NCI-H187 treated with DMSO at 0.1 percent for 48 hours (cell line): Measurements from ENCODE around the gene EPHA6.
"Not testable (repeated sequence)": the region's sequence is repeated elsewhere in the genome, so short reads cannot be mapped to it uniquely, and the experiment has no call there.

ENCODE experiments used
- DNase-seq: peaks from one replicate; lab custom pipeline; 2025; lab: John Stamatoyannopoulos, UW

Gene EPHA6

GRCh38 chr3:96915445-96915844, 101.1 kb downstream of the EPHA6 start:
- DNase-seq = no peak

DNA sequence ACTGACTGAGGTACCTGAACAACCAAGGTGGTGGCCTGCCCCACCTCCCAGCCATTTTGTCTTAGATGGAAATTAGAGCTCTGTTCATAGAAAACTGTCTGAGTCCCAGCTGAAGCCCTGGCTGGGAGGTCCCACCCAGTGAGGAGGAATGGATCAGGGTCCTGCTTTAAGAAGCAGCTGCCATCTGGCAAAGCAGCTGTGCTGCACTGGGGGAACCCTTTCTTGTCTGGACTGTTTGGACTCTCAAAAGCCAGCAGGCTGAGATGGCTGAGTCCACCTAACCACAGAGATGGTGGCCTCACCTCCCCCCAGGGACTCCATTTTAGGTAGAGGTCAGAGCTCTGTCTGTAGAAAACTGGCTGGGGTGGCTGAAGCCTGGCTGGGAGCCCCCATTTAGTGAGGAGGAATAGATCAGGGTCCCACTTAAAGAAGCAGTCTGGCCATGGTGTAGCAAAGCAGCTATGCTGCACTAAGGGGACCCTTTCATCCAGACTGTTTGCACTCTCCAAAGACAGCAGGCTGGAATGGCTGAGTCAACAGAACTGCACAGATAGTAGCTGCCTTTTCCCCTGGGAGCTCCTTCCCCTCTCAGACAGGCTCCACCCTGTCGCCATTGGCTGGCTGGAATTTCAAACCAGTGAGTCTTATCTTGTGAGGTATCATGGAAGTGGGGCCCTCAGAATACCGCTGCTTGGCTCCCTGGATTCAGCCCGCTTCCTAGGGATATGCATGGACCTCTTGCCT, 116.9 kb downstream of the EPHA6 start:
- no peak for DNase-seq

DNA sequence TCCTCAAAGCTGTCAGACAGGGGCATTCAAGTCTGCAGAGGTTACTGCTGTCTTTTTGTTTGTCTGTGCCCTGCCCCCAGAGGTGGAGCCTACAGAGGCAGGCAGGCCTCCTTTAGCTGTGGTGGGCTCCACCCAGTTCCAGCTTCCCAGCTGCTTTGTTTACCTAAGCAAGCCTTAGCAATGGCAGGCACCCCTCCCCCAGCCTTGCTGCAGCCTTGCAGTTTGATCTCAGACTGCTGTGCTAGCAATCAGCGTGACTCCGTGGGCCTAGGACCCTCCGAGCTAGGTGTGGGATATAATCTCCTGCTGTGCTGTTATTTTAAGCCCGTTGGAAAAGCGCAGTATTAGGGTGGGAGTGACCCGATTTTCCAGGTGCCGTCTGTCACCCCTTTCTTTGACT, 127.7 kb downstream of the EPHA6 start:
- DNase-seq = not testable (repeated sequence)

- DNase-seq = no peak
Observed at GRCh38 chr3:96958856-96959255, 144.5 kb downstream of the EPHA6 start.

DNA sequence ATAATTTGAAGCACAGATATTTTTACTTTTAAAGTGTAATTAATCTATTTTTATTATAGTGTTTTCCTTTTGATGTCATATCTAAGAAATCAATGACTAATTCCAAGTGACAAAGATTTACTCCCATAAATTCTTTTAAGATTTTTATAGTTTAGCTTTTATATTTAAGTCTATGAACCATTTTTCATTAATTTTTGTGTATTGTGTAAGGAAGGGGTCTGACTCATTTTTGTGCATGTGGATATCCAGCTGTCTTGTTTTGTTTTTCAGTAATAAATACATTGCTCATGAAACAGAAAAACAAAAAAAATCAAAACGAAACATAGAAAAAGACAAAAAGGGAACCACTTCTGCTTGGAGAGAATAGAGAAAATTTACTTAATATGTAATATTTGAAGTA, 145.1 kb downstream of the EPHA6 start:
- DNase-seq = no peak

- DNase-seq = no peak
Observed at GRCh38 chr3:96959901-96960641, 145.7 kb downstream of the EPHA6 start.

DNA sequence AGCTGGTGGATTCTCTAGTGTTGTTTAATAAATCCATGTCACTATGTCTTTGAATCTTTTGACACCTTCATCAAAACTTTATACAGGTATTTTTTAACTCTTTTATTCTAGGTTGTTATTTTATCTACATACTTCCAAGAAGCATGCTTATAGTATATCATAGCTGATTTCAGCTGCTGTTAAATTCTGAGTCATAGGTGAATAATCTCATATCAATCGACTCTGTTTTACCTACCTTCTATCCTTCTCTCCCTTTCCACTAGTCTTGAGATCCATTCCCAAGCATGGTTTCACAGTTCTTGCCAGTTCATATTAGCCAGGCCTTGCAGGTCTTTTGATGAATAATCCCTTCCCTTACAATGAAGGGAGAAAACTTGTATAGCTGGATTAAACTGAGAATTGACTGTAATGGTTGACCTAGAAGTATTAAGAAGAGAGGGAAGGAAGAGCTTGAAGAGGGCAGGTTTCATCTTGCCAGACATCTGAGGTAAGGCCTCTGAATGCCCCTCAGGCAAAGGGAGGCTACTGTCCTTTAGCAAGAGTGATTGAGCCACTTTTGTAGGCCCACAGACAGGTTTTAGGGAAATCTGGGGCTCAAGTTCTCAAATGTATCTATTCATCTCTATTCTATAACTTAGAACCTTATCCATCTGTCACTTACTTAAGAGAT, 146.4 kb downstream of the EPHA6 start:
- no peak for DNase-seq

GRCh38 chr3:96961576-96961975, 147.2 kb downstream of the EPHA6 start:
- no peak for DNase-seq

GRCh38 chr3:96966181-96966929, 152.0 kb downstream of the EPHA6 start:
- DNase-seq = no peak

- DNase-seq = no peak
Observed at GRCh38 chr3:96970211-96970610, 155.8 kb downstream of the EPHA6 start.

DNA sequence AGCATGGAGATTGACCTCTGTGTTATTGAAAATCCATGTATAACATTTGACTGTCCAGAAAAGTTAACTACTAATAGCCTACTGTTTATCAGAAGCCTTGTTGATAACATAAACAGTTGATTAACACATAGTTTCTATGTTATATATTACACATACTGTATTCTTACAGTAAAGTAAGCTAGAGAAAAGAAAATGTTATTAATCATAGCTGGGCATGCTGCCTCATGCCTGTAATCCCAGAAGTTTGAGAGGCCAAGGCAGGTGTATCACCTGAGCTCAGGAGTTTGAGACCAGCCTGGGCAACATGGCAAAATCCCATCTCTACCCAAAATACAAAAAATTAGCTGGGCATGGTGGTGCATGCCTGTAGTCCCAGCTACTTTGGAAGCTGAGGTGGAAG, 163.3 kb downstream of the EPHA6 start:
- DNase-seq = no peak

DNA sequence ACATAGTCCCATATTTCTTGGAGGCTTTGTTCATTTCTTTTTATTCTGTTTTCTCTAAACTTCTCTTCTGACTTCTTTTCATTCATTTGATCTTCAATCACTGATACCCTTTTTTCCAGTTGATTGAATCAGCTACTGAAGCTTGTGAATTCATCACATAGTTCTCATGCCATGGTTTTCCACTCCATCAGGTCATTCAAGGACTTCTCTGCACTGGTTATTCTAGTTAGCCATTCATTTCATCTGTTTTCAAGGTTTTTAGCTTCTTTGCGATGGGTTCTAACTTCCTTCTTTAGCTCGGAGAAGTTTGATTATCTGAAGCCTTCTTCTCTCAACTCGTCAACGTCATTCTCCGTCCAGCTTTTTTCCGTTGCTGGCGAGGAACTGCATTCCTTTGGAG, 169.3 kb downstream of the EPHA6 start:
- not testable (repeated sequence) for DNase-seq

- no peak for DNase-seq
Observed at GRCh38 chr3:96986241-96986640, 171.8 kb downstream of the EPHA6 start.

DNA sequence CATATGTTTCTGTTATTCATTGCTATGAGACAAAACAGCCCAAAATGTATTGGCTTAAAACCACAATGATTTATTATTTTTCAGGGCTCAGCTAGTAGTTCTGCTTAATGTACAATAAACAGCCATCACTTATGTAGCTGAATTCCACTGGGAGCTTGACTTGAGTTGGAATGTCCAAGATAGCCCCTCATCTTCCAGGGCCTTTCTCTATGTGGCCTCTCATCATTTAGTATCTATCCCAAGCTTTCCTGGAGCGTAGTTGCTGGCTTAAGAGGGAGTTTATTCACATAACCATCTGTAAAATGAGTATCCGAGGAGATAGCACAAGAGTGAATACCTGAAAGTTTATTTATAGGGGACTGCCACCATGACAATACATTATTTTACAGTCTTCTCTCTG, 176.8 kb downstream of the EPHA6 start:
- DNase-seq = no peak

DNA sequence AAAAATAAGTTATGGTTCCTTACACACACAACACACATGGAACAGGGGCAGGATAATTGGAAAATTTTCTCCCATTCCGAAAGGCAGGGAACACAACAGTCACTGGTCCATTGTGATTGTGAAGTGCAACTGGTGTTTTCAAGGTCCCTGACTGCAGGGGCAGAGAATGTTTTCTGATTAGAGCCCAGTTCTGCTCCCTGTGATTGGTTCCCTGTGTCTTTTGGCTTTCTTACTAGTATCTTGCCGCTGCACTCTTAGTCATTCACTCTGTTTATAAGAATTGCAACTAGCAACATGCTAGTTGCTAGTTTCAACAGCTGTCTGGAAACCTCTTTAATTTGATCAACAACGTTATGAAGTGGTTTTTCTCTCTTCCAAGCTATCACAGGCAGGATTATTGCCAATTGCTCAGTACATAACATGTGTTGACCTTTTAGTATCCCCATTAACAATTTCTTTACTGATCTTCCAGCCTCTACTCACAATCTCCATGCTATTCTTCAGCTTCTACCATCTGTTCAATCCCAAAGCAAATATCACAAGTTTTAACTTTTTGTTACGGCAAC, 177.5 kb downstream of the EPHA6 start:
- no peak for DNase-seq

- no peak for DNase-seq
Observed at GRCh38 chr3:96994988-96995387, 180.6 kb downstream of the EPHA6 start.

- DNase-seq = no peak
Observed at GRCh38 chr3:96996009-96996408, 181.6 kb downstream of the EPHA6 start.

DNA sequence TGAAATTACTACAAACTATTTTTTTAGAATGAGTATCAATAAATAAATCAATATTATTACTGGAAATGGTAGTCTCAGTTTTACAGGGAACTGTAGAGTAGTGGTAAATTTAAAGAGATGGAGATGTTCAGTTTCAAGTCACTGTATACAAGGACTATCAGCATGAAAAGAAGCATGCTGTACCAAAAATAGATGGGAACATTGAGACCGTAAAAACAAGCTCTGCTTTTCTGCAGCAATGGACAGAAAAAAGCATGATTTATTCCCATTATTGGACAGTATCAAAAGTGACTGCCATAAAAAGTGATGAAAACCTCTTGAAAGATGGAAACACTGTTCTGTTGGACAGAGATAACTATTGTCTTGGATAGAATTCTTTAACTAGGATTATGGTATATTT, 187.2 kb downstream of the EPHA6 start:
- DNase-seq = no peak

- no peak for DNase-seq
Observed at GRCh38 chr3:97009427-97010019, 195.1 kb downstream of the EPHA6 start.

DNA sequence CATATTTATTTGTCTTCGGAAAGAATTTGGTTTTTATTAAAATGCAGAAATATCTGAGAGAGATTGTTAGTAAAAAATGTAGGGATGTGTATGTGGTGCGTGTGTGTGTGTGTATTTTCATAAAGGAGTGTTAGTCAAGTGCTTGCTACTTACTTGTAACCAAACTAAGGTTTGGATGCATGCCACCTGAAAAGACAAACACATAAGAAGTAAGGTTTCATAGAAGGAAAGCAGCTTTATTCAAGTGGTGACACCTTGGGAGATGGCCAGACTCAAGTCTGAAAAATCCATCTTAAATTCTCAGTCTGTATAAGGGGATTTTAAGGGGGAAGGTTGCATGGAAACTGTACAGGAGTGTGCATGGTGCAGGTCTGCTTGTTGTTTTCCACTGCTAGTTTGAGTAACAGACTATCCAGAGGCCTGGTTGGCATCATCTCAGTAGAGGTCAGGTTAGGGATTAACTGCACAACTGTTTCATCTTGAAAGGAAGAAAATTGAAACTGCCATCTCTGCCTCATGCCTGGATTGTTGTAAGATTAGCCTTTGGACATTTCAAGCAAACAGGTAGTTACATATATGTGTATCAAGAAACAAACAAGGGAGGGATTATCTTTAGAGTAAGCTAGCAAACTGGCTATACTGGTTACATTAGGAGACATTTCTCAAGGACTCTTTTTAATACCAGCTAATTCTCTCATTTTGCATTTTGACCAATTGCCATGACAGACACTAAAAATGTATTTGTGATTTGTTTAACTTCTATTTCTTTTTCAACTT, 196.7 kb downstream of the EPHA6 start:
- no peak for DNase-seq

DNA sequence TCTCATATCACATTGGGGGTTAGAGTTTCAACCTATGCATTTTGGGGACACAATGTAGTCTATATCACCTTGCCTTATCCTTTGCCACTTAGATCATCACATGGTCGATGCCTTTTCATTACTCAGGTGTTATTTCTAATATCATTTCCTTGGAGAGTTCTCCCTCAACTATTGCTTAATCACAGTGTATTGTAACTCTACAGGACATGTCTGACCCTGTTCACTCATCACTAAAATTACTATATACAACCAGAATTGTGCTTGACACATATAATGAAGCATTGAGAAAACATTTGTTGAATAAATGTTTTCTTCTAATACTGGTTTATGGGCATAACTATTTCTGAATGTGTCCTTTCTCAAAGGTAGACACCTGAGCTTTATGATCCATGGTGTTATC, 207.4 kb downstream of the EPHA6 start:
- no peak for DNase-seq
